Fibroblast of lung (primary cell): Measurements from ENCODE around the gene PECR. TPM values are rescaled to one million over a fixed set of nuclear protein-coding genes. Genes with fewer than 3 reads are reported as not detected.

ENCODE experiments used
- DNase-seq, 2 donors: peaks; one replicate each; pipeline versions ENCODE4 v3.0.0 to v3.0.0-alpha.2; 2010; ENCODE audit warnings: low read depth in 2 of 2
- H2AFZ ChIP-seq: 2 replicates; pipeline ENCODE4 v1.5.1; 2012; ENCODE audit warnings: low read length, control low read depth, inconsistent platforms
- H3K27ac ChIP-seq: 2 replicates; pipeline ENCODE4 v1.5.1; 2011; ENCODE audit warnings: low read length, control low read depth; ENCODE audit not compliant: insufficient read depth
- H3K27me3 ChIP-seq: 2 replicates; pipeline ENCODE4 v1.5.1; 2011; ENCODE audit warnings: mild to moderate bottlenecking, low read length; ENCODE audit not compliant: control insufficient read depth, insufficient read depth
- H3K36me3 ChIP-seq: 2 replicates; pipeline ENCODE4 v1.5.1; 2011; ENCODE audit warnings: low read length; ENCODE audit not compliant: control insufficient read depth, insufficient read depth
- H3K4me1 ChIP-seq: 2 replicates; pipeline ENCODE4 v1.5.1; 2011; ENCODE audit warnings: low read length; ENCODE audit not compliant: control insufficient read depth, insufficient read depth; ENCODE audit errors: extremely low read depth
- H3K4me2 ChIP-seq: 2 replicates; pipeline ENCODE4 v1.5.1; 2011; ENCODE audit warnings: low read length, control low read depth; ENCODE audit not compliant: insufficient read depth; ENCODE audit errors: extremely low read depth
- H3K4me3 ChIP-seq, 4 experiments: fragments of 200-600 bp in 1 of 4; sonication (generic) in 1 of 4; replicated peaks in 1 of 4; 2 replicates each; pipeline ENCODE4 v1.5.1; 2011 to 2016; ENCODE audit warnings: low read length in 4 of 4, low read depth in 3 of 4, mild to moderate bottlenecking in 3 of 4, control low read depth in 2 of 4, inconsistent platforms in 1 of 4, mixed read lengths in 1 of 4; ENCODE audit not compliant: insufficient read depth in 1 of 4; ENCODE audit errors: control extremely low read depth in 1 of 4
- H3K79me2 ChIP-seq: 2 replicates; pipeline ENCODE4 v1.5.1; 2012; ENCODE audit warnings: mild to moderate bottlenecking, low read length, inconsistent platforms; ENCODE audit not compliant: control insufficient read depth, insufficient read depth
- H3K9ac ChIP-seq: 2 replicates; pipeline ENCODE4 v1.5.1; 2011; ENCODE audit warnings: mild to moderate bottlenecking, low read length, control low read depth; ENCODE audit not compliant: insufficient read depth
- H3K9me3 ChIP-seq: 2 replicates; pipeline ENCODE4 v1.5.1; 2012; ENCODE audit warnings: low read depth, low read length; ENCODE audit not compliant: control insufficient read depth, insufficient read depth
- H4K20me1 ChIP-seq: 2 replicates; pipeline ENCODE4 v1.5.1; 2011; ENCODE audit warnings: low read length; ENCODE audit not compliant: control insufficient read depth, insufficient read depth; ENCODE audit errors: extremely low read depth
- CTCF ChIP-seq, 2 donors: IDR thresholded peaks in 1 of 2; conservative IDR thresholded peaks in 1 of 2; 1 replicate in 1 of 2; 2 replicates in 1 of 2; pipeline ENCODE4 v1.5.1; 2011 to 2012; ENCODE audit warnings: low read length in 2 of 2, control low read depth in 1 of 2, inconsistent platforms in 1 of 2, low read depth in 1 of 2, mild to moderate bottlenecking in 1 of 2
- EZH2 ChIP-seq: IDR thresholded peaks from 2 replicates; pipeline ENCODE4 v1.5.1; 2012; ENCODE audit warnings: low read length, control low read depth, mild to moderate bottlenecking; ENCODE audit errors: missing control alignments
- polyA plus RNA-seq, 2 donors: library from polyadenylated mRNA; depleted of rRNA in 1 of 2; stranded (reverse) in 1 of 2; unstranded in 1 of 2; fragments of >200 nt; gene quantifications; 2 replicates each; pipeline ENCODE4 v1.2.1, GENCODE V29; 2011 to 2012; ENCODE audit warnings: missing spikeins in 1 of 2
- total RNA-seq: library from RNA; depleted of rRNA; stranded (reverse); fragments of >200 nt; gene quantifications from 2 replicates; pipeline ENCODE4 v1.2.1, GENCODE V29; 2014

The PECR gene
- total and polyA plus RNA-seq, 2 donors (not counting 1 experiment from before 2014, with no cell fraction given) = 11.7 to 19.3 TPM

- Histone ChIP-seq H3K79me2 (no peaks in the 10 kb centered on the region), H4K20me1 (no peaks in the 10 kb centered on the region), H2AFZ (no peak overlapping the region), H3K27me3 (no peaks in the 10 kb centered on the region), H3K36me3 (no peaks in the 10 kb centered on the region), H3K9ac (no peak overlapping the region), H3K4me3 (no peak overlapping the region), H3K4me2 (no peak overlapping the region), H3K4me1 (no peaks in the 10 kb centered on the region), H3K9me3 (no peaks in the 10 kb centered on the region), H3K27ac (no peak overlapping the region)
- no peak for TF ChIP-seq CTCF (conservative IDR thresholded peaks at IDR 0.05 in 1 of 2, IDR thresholded peaks at IDR 0.05 in 1 of 2; ENCODE audit: low read depth in 1 of 2, low read length in 2 of 2)
- no peak for TF ChIP-seq EZH2
- DNase-seq = no peak
Measured at GRCh38 chr2:216041438-216041837, 40.2 kb downstream of the PECR start.

- H3K27ac ChIP-seq = no peak overlapping the region
- H3K36me3 ChIP-seq = no peaks in the 10 kb centered on the region
- no peaks in the 10 kb centered on the region for H3K4me1 ChIP-seq
- no peaks in the 10 kb centered on the region for H3K9me3 ChIP-seq
- H4K20me1 ChIP-seq = no peaks in the 10 kb centered on the region
- TF ChIP-seq CTCF (conservative IDR thresholded peaks at IDR 0.05 in 1 of 2, IDR thresholded peaks at IDR 0.05 in 1 of 2; ENCODE audit: low read depth in 1 of 2, low read length in 2 of 2) = no peak
- no peak for TF ChIP-seq EZH2
- H3K27me3 ChIP-seq = no peaks in the 10 kb centered on the region
- no peak overlapping the region for H3K4me2 ChIP-seq
- no peak overlapping the region for H3K4me3 ChIP-seq
- no peaks in the 10 kb centered on the region for H3K79me2 ChIP-seq
- no peak overlapping the region for H2AFZ ChIP-seq
- no peak for DNase-seq
- H3K9ac ChIP-seq = no peak overlapping the region
Measured at GRCh38 chr2:216039918-216040317, 41.7 kb downstream of the PECR start.

GRCh38 chr2:216034065-216034464, 47.5 kb downstream of the PECR start:
- H3K27ac ChIP-seq = no peak overlapping the region
- no peaks in the 10 kb centered on the region for H3K79me2 ChIP-seq
- no peak overlapping the region for H3K4me3 ChIP-seq
- H3K4me2 ChIP-seq = no peak overlapping the region
- peak; percentile 61 to 76 for DNase-seq
- no peak for TF ChIP-seq EZH2
- peak; percentile 65 to 94 for TF ChIP-seq CTCF (conservative IDR thresholded peaks at IDR 0.05 in 1 of 2, IDR thresholded peaks at IDR 0.05 in 1 of 2; ENCODE audit: low read depth in 1 of 2, low read length in 2 of 2)
- no peaks in the 10 kb centered on the region for H4K20me1 ChIP-seq
- H3K4me1 ChIP-seq = peaks cover 9% of the 10 kb centered on the region
- no peaks in the 10 kb centered on the region for H3K9me3 ChIP-seq
- H3K27me3 ChIP-seq = no peaks in the 10 kb centered on the region
- no peak overlapping the region for H3K9ac ChIP-seq
- no peaks in the 10 kb centered on the region for H3K36me3 ChIP-seq
- no peak overlapping the region for H2AFZ ChIP-seq
